HG02938 (cell line): Measurements from ENCODE around the gene POLDIP3.
"Not testable (repeated sequence)": the region's sequence is repeated elsewhere in the genome, so short reads cannot be mapped to it uniquely, and the experiment has no call there.

Experiments used
- ATAC-seq: cut with Tn5 transposase; IDR thresholded peaks from one replicate; pipeline ENCODE4 v1.9.1; 2021; ENCODE audit warnings: mild to moderate bottlenecking, moderate library complexity; ENCODE audit not compliant: unreplicated experiment

Gene POLDIP3

DNA sequence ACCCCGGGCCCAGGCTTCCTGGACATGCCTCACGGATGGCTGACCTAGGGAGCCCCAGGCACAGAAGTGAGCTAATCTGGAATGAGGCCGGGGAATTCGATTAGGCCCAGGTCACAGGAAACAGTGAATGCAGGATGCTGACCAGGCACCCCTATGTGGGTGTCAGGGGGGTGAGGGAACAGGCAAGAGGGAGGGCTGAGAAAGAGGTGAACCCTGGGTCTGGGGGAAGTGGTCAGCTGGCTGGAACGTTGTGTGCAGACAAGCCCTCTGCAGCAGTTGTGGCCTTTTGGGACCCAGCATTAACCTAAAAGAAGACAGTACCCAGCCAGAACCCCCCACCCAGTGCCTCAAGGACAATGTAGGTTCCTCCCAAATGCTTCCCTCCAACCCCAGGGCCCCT is 52.8 kb downstream of the POLDIP3 start:
- ATAC-seq = no peak

DNA sequence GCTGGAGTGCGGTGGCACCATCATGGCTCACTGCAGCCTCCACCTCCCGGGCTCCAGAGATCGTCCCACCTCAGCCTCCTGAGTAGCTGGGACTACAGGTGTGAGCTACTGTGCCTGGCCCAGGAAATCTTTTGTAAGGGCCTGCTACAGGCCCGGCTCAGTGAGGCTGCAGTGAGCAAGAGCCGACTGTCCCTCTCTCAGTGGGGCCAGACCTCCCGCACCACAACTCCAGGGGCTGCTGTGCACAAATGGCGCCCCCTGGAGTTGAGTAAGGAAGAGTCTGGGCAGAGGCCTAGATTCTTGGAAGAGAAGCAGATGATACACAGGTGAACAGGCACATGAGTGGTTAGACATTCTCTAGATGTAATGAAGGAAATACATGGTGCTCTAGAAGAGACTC is 53.9 kb downstream of the POLDIP3 start:
- no peak for ATAC-seq

GRCh38 chr22:42560381-42560780 is 54.3 kb downstream of the POLDIP3 start:
- ATAC-seq = no peak

- no peak for ATAC-seq
Measured at GRCh38 chr22:42553475-42554361, 61.0 kb downstream of the POLDIP3 start, which contains the start of gene SERHL2. Gene SERHL2 (plus strand): TSS chr22:42553956. CDS start chr22:42554021, 65 bp downstream.

- ATAC-seq = not testable (repeated sequence)
Measured at GRCh38 chr22:42552294-42552647, 62.4 kb downstream of the POLDIP3 start.

DNA sequence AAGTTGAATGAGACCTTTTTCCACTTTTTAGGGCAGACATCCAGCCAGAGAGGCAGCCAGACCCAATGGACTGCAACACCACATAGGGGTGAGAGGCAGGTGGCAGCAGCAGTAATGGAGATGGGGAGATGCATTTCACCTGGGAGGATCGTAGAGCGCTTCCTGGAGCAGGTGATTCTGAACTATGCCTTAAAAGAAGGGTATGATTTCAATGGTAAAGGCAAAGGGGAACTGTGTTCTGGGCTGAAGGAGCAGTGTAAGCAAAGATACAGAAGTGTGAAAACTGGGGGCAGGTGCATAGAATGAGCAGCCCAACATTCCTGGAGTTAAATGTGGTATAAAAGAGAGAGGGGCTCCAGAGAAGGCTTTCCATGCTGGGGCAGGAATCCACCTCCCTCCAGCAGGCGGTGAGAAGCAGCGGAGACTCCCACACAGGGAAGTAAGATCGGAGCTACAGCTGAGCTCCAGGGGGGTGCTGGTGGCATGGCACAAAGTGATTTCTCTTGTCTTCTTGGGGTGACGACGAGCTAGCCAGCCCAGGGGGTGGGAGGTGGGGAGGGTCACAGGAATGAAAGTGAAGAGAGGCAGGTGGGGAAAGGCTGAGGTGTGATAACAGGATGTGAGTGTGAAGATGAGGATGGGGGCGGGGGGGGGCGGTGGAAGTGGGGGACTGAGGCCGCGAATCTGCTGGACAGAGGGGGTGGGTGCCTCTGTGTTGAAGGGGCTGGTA is 65.2 kb downstream of the POLDIP3 start:
- no peak for ATAC-seq

DNA sequence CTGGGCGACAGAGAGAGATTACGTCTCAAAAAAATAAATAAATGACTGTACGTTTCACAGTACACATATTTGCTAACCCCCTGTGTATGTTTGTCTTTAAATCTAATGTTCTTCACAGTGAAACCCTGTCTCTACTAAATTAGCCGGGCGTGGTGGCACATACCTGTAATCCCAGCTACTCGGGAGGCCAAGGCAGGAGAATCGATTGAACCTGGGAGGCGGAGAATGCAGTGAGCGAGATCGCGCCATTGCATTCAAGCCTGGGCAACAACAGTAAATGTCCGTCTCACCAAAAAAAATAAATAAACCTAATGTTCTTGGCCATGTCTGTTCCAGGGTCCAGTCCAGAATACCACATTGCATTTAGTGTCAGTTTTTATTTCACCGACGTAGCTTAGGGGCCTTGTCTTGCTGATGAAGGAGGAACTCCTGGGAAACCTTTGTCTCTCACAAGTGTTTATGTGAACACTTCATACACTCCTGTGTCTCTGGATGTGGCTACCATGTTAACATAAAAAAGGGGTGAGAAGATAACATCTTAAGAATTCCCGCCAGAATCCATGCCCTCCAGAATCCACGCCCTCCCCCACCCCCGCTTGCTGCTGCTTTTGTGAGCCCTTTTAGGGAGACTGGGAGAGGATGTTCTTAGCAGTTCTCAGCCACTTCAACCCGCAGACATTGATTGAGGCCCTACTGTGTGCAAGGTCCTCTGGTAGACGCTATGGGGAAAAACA is 65.9 kb downstream of the POLDIP3 start:
- no peak for ATAC-seq

DNA sequence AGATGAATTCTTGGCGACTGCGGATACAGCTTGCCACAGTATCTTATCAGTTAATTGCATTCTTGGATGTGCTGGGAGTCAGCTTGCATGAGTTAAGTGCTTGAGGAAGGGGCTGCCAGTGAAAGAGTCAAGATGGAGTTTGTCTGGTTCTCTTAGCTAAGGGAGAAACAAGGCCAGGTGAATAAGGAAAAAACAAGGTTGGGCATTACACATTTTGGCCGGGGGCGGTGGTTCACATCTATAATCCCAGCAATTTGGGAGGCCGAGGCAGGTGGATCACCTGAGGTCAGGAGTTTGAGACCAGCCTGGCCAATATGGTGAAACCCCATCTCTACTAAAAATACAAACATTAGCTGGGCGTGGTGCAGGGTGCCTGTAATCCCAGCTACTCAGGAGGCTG is 66.6 kb downstream of the POLDIP3 start:
- ATAC-seq = not testable (repeated sequence)

GRCh38 chr22:42547562-42547961 is 67.1 kb downstream of the POLDIP3 start:
- no peak for ATAC-seq

GRCh38 chr22:42544686-42545085 is 70.0 kb downstream of the POLDIP3 start:
- ATAC-seq = no peak

DNA sequence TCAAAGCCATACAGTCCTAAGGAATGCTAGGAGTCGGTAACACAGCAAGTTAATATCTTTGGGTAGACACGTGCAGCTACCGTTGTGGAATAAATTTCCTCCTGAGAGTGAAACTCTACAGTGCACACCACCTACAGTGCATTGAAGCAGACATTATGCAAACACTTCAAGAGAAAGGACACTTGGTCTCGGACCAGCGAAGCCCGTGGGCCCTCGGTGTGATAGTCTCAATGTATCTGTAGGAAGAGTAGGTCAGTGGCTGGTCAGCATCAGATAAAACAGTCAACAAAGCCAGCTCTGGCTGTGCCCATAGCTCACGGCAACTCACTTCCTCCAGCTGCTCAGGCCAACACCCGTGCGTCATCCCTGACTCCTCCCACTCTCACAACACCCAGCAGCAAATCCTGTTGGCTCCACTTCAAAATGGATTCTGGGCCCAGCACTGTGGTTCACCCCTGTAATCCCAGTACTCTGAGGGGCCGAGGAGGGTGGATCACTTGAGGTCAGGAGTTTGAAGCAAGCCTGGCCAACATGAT is 75.4 kb downstream of the POLDIP3 start:
- not testable (repeated sequence) for ATAC-seq

- peak; percentile 55 for ATAC-seq
Measured at GRCh38 chr22:42537199-42537831, 77.4 kb downstream of the POLDIP3 start.

- ATAC-seq = not testable (repeated sequence)
Measured at GRCh38 chr22:42536634-42537033, 78.0 kb downstream of the POLDIP3 start.

GRCh38 chr22:42536166-42536565 is 78.5 kb downstream of the POLDIP3 start:
- ATAC-seq = no peak

DNA sequence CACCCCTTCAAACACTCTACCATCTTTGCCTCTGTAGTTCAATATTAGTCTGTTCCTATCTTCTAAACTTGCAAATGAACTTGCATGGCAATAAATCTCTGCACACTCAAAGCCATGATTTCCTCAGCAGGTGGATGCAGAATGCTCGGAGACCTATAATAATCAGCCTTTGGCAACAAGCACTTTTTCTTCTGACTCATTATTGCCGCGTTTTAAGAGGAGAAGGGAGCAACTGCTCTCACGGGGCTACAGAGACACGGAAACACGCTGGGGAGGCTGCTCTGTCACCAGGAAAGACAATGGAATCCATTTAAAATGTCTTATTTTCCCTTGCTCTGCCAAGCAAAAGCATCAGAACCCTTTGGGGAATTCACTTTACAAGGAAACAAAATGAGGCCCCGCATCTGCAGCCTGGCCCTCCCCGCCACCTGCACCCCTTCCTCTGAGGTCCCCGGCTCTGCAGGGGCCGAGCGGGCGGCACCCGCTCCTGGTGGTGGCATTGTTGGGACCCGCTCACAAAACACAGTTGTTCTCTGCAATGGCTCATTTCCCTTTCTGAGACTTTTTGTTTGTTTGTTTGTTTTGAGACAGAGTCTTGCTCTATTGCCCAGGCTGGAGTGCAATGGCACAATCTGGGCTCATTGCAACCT is 79.5 kb downstream of the POLDIP3 start:
- ATAC-seq = not testable (repeated sequence)
